H1 (cell line): ENCODE measurements around the gene NUP107. TPM values are rescaled to one million over a fixed set of nuclear protein-coding genes. Genes with fewer than 3 reads are reported as not detected.
A peak's percentile ranks its signal among the peaks of the same experiment; 100 is the strongest.

Source experiments
- CTCF ChIA-PET: fragments of 300-600 bp; sonication (Branson Sonifier 250); formaldehyde crosslinking; loops from one replicate; lab custom pipeline; 2021; ENCODE audit not compliant: partially characterized antibody; lab: Charles Lee
- POLR2A ChIA-PET: fragments of 300-600 bp; sonication (Branson Sonifier 250); formaldehyde crosslinking; loops from one replicate; lab custom pipeline; 2021; ENCODE audit warnings: inconsistent platforms; ENCODE audit not compliant: partially characterized antibody; lab: Charles Lee
- DNase-seq, 2 experiments: peaks; one replicate each; pipeline versions ENCODE4 v3.0.0 to v3.0.0-alpha.2; 2010 to 2022; ENCODE audit warnings: low spot score in 2 of 2, low read depth in 1 of 2, mixed read lengths in 1 of 2
- FAIRE-seq: peaks from 2 replicates; lab custom pipeline; 2011; peaks lifted over from hg19 to GRCh38; lab: Jason Lieb, UNC
- H2AFZ ChIP-seq: 2 replicates; pipeline ENCODE4 v1.8.1; 2012; ENCODE audit warnings: low read length, inconsistent platforms
- H2AK5ac ChIP-seq: 2 replicates; pipeline ENCODE4 v1.6.1; 2013; ENCODE audit warnings: low read depth, low read length
- H2BK120ac ChIP-seq: replicated peaks from 2 replicates; pipeline ENCODE3; 2013; ENCODE audit warnings: low read depth, low read length, inconsistent platforms
- H2BK12ac ChIP-seq: 2 replicates; pipeline ENCODE4 v1.6.1; 2013; ENCODE audit warnings: low read depth, low read length
- H2BK15ac ChIP-seq: 2 replicates; pipeline ENCODE4 v1.6.1; 2013; ENCODE audit warnings: low read length
- H2BK20ac ChIP-seq: 2 replicates; pipeline ENCODE4 v1.6.1; 2013; ENCODE audit warnings: low read length
- H2BK5ac ChIP-seq: 2 replicates; pipeline ENCODE4 v1.6.1; 2013; ENCODE audit warnings: low read depth, low read length
- H3K14ac ChIP-seq: 2 replicates; pipeline ENCODE4 v1.6.1; 2013; ENCODE audit warnings: inconsistent platforms; ENCODE audit not compliant: insufficient read length
- H3K18ac ChIP-seq: 2 replicates; pipeline ENCODE4 v1.6.1; 2013; ENCODE audit warnings: low read length; ENCODE audit errors: extremely low read depth
- H3K23ac ChIP-seq: 2 replicates; pipeline ENCODE4 v1.6.1; 2013; ENCODE audit warnings: inconsistent platforms; ENCODE audit not compliant: insufficient read length
- H3K23me2 ChIP-seq: 2 replicates; pipeline ENCODE4 v1.6.1; 2013; ENCODE audit warnings: low read depth, low read length
- H3K27ac ChIP-seq: 2 replicates; pipeline ENCODE4 v1.6.1; 2011; ENCODE audit warnings: low read depth, low read length, inconsistent platforms
- H3K27me3 ChIP-seq, 4 experiments: replicated peaks in 1 of 4; 1 replicate in 1 of 4; 2 replicates in 3 of 4; pipeline versions ENCODE4 v1.6.1 to v1.8.1; 2011 to 2013; ENCODE audit warnings: low read length in 3 of 4, mild to moderate bottlenecking in 3 of 4, inconsistent platforms in 2 of 4, mixed read lengths in 2 of 4, moderate library complexity in 1 of 4; ENCODE audit not compliant: control insufficient read depth in 3 of 4, insufficient read depth in 3 of 4; ENCODE audit errors: extremely low read depth in 1 of 4
- H3K36me3 ChIP-seq, 4 experiments: 2 replicates each; pipeline versions ENCODE4 v1.6.1 to v1.8.1; 2011 to 2013; ENCODE audit warnings: mild to moderate bottlenecking in 4 of 4, low read length in 3 of 4, moderate library complexity in 2 of 4, control low read depth in 1 of 4, inconsistent platforms in 1 of 4; ENCODE audit not compliant: insufficient read depth in 4 of 4, control insufficient read depth in 2 of 4
- H3K4ac ChIP-seq: replicated peaks from 2 replicates; pipeline ENCODE3; 2013; ENCODE audit warnings: low read length, low read depth, mixed read lengths, inconsistent platforms; ENCODE audit not compliant: insufficient read length
- H3K4me1 ChIP-seq, 4 experiments: replicated peaks in 1 of 4; 1 replicate in 1 of 4; 2 replicates in 3 of 4; pipeline versions ENCODE4 v1.6.1 to v1.8.1; 2011 to 2013; ENCODE audit warnings: low read length in 3 of 4, inconsistent platforms in 2 of 4, mixed read lengths in 1 of 4; ENCODE audit not compliant: insufficient read depth in 4 of 4, control insufficient read depth in 3 of 4
- H3K4me2 ChIP-seq, 2 experiments: 2 replicates each; pipeline versions ENCODE4 v1.6.1 to v1.8.1; 2011 to 2013; ENCODE audit warnings: low read depth in 2 of 2, low read length in 2 of 2, control low read depth in 1 of 2, inconsistent platforms in 1 of 2, mild to moderate bottlenecking in 1 of 2; ENCODE audit not compliant: insufficient read depth in 1 of 2
- H3K4me3 ChIP-seq, 4 experiments: fragments of 200-600, 300-600 bp in 1 of 4; sonication (generic), shearing (Covaris generic), sonication (Bioruptor Twin) in 1 of 4; 2 replicates each; pipeline versions ENCODE4 v1.5.1 to v1.8.1; 2011 to 2016; ENCODE audit warnings: low read length in 4 of 4, low read depth in 3 of 4, control low read depth in 2 of 4, inconsistent platforms in 2 of 4, mild to moderate bottlenecking in 2 of 4, mixed read lengths in 1 of 4, moderate library complexity in 1 of 4; ENCODE audit not compliant: insufficient read depth in 2 of 4; ENCODE audit errors: extremely low read depth in 1 of 4
- H3K56ac ChIP-seq: replicated peaks from 2 replicates; pipeline ENCODE3; 2013; ENCODE audit warnings: low read depth, mild to moderate bottlenecking, mixed read lengths, low read length, inconsistent platforms; ENCODE audit not compliant: insufficient read length
- H3K79me1 ChIP-seq: 2 replicates; pipeline ENCODE4 v1.6.1; 2013; ENCODE audit warnings: low read depth, low read length, control low read depth
- H3K79me2 ChIP-seq, 2 experiments: 2 replicates each; pipeline versions ENCODE4 v1.6.1 to v1.8.1; 2012 to 2013; ENCODE audit warnings: low read length in 2 of 2, mild to moderate bottlenecking in 2 of 2, inconsistent platforms in 1 of 2; ENCODE audit not compliant: insufficient read depth in 2 of 2, control insufficient read depth in 1 of 2
- H3K9ac ChIP-seq, 4 experiments: replicated peaks in 1 of 4; 1 replicate in 1 of 4; 2 replicates in 3 of 4; pipeline versions ENCODE4 v1.6.1 to v1.8.1; 2011 to 2013; ENCODE audit warnings: low read depth in 3 of 4, low read length in 3 of 4, control low read depth in 2 of 4, mild to moderate bottlenecking in 2 of 4, moderate library complexity in 2 of 4, inconsistent platforms in 1 of 4; ENCODE audit errors: extremely low read depth in 1 of 4
- H3K9me3 ChIP-seq, 2 experiments: 2 replicates each; pipeline versions ENCODE4 v1.6.1 to v1.8.1; 2012 to 2013; ENCODE audit warnings: mild to moderate bottlenecking in 2 of 2, moderate library complexity in 2 of 2, control low read depth in 1 of 2, inconsistent platforms in 1 of 2, low read depth in 1 of 2, low read length in 1 of 2, mixed read lengths in 1 of 2; ENCODE audit not compliant: insufficient read depth in 2 of 2
- H4K20me1 ChIP-seq, 2 experiments: replicated peaks in 1 of 2; 2 replicates each; pipeline versions ENCODE3 to v1.8.1; 2011 to 2013; ENCODE audit warnings: inconsistent platforms in 2 of 2, low read length in 2 of 2, mild to moderate bottlenecking in 1 of 2; ENCODE audit not compliant: insufficient read depth in 2 of 2, control insufficient read depth in 1 of 2
- H4K5ac ChIP-seq: 2 replicates; pipeline ENCODE4 v1.6.1; 2013; ENCODE audit warnings: low read length, low read depth, mixed read lengths, inconsistent platforms; ENCODE audit not compliant: insufficient read length
- H4K8ac ChIP-seq: 2 replicates; pipeline ENCODE4 v1.8.0; 2013; ENCODE audit warnings: mild to moderate bottlenecking, moderate library complexity, low read length, inconsistent platforms; ENCODE audit not compliant: insufficient read depth; ENCODE audit errors: extremely low read depth
- H4K91ac ChIP-seq: replicated peaks from 2 replicates; pipeline ENCODE3; 2013; ENCODE audit warnings: low read length, mixed read lengths, inconsistent platforms; ENCODE audit not compliant: insufficient read length
- BRCA1 ChIP-seq: IDR thresholded peaks from 2 replicates; pipeline ENCODE4 v1.6.1; 2012; ENCODE audit warnings: low read depth, low read length, improper control_type of control experiment
- CBX5 ChIP-seq: fragments of 300-800, 300-1000 bp; sonication (generic); IDR thresholded peaks from 2 replicates; pipeline ENCODE4 v1.7.1; 2016; ENCODE audit warnings: antibody characterized with exemption, low read length, low read depth
- CTCF ChIP-seq, 3 experiments: IDR thresholded peaks; 1 replicate in 2 of 3; 2 replicates in 1 of 3; pipeline versions ENCODE4 v1.5.1 to v1.6.1; 2011; ENCODE audit warnings: low read length in 3 of 3, mild to moderate bottlenecking in 3 of 3, inconsistent platforms in 2 of 3, low read depth in 1 of 3, moderate library complexity in 1 of 3; ENCODE audit not compliant: insufficient read depth in 1 of 3; ENCODE audit errors: control extremely low read depth in 1 of 3
- GTF2F1 ChIP-seq: IDR thresholded peaks from 2 replicates; pipeline ENCODE4 v1.6.1; 2012; ENCODE audit warnings: low read depth, low read length, improper control_type of control experiment, borderline replicate concordance
- SIN3A ChIP-seq, 2 experiments: IDR thresholded peaks in 1 of 2; conservative IDR thresholded peaks in 1 of 2; 2 replicates each; pipeline ENCODE4 v1.6.1; 2011 to 2012; ENCODE audit warnings: low read length in 2 of 2, improper control_type of control experiment in 1 of 2, low read depth in 1 of 2, mild to moderate bottlenecking in 1 of 2
- TAF1 ChIP-seq: IDR thresholded peaks from 2 replicates; pipeline ENCODE4 v1.6.1; 2011; ENCODE audit warnings: mild to moderate bottlenecking, low read depth, low read length
- WGBS, 2 experiments: shearing (Covaris generic) in 1 of 2; methylation state at CpG; one replicate each; pipeline versions ENCODE4 v1.1.6 to v1.1.7; 2013 to 2015; ENCODE audit warnings: low lambda C conversion rate in 2 of 2, mixed read lengths in 2 of 2, inconsistent platforms in 1 of 2, low coverage in 1 of 2, missing lambda C conversion rate in 1 of 2; ENCODE audit not compliant: insufficient replicate concordance in 2 of 2, insufficient coverage in 1 of 2, insufficient read length in 1 of 2; ENCODE audit errors: extremely low coverage in 1 of 2, missing lambda C conversion rate in 1 of 2; 5-methylcytosine and 5-hydroxymethylcytosine counted together
- polyA plus RNA-seq, 7 experiments: library from polyadenylated mRNA; depleted of rRNA in 3 of 7; stranded (reverse) in 5 of 7; unstranded in 2 of 7; fragments of >200 nt in 5 of 7; fragments of 200-250 nt in 2 of 7; gene quantifications; 1 replicate in 5 of 7; 2 replicates in 1 of 7; 4 replicates in 1 of 7; pipeline versions ENCODE4 v1.2.1 to v1.2.3, GENCODE V29; 2011 to 2013; ENCODE audit warnings: missing spikeins in 2 of 7, mixed read lengths in 2 of 7
- total RNA-seq: library from RNA; stranded (reverse); fragmentation: NEBNext Ultra II Directional; extraction: Animal tissue kit (Norgen Biotek cat#: 25700); gene quantifications from 2 replicates; pipeline ENCODE4 v1.2.1, GENCODE V29; 2021
- TF ChIP-seq, protein P1 (sequence below): IDR thresholded peaks from 2 replicates; pipeline ENCODE4 v1.6.1; 2011; ENCODE audit warnings: low read length, improper control_type of control experiment

NUP107 gene
- total and polyA plus RNA-seq, 2 of the 8 experiments (the other 6 are each of a cell fraction or from before 2014, with no cell fraction given), result 46.1 to 141 TPM

DNA sequence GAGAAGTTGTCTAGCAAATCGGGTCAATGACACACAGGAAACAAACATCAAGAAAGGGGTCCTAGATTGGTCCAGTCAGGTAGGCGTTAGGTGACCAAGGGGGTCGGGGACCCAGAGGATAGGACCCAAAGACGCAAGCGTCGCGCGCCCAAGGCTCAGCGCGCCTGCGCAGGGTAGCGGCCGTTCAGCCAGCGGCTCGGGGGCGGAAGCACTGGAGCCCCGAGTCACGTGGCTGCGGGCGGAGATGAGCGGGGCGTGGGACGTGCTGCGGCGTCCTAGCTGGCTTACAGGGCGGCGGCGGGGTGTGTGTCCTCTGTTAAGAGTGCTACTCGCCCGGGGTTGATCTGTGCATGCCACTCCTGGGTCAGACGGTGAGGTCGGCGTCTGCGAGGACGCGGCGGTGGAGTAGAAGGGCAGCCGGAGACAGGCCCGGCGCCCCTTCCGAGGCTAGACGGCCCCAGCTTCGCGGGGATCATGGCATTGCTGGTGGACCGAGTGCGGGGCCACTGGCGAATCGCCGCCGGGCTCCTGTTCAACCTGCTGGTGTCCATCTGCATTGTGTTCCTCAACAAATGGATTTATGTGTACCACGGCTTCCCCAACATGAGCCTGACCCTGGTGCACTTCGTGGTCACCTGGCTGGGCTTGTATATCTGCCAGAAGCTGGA, 59.3 kb downstream of the NUP107 start, which contains the start of gene SLC35E3:
SLC35E3 (plus strand) TSS at position 273 of the 668 bp plus-strand sequence; CDS start at position 475, 202 bp downstream.
- peaks cover 3% of the 10 kb centered on the region; the same call in 1 of the 2 replicates for H3K79me1 ChIP-seq
- H2BK12ac ChIP-seq, result peak within 1 kb of the TSS; percentile 33; the same call in 1 of the 2 replicates
- H3K36me3 ChIP-seq, result peaks cover 3 to 20% (median 6%) of the 10 kb centered on the region in 4 experiments; a peak in 6 of 8 replicates
- peak within 1 kb of the TSS; percentile 68 to 86 (median 84) for H3K9ac ChIP-seq
- no peaks in the 10 kb centered on the region for H3K27me3 ChIP-seq
- H3K14ac ChIP-seq, result no peak within 1 kb of the TSS
- peak within 1 kb of the TSS; percentile 78 to 90 for H3K4me2 ChIP-seq
- no peak within 1 kb of the TSS for H3K23ac ChIP-seq
- H4K91ac ChIP-seq, result peak within 1 kb of the TSS; percentile 66
- no peaks in the 10 kb centered on the region; a peak in 2 of 7 replicates for H3K4me1 ChIP-seq
- peaks cover 8% of the 10 kb centered on the region for H3K23me2 ChIP-seq
- 3% methylated on average over 52 of the region's 52 CpGs; no CpG with 5 or more reads in 1 of the 2 experiments for WGBS, 2 experiments
- DNase-seq (peak; percentile 77 to 92), FAIRE-seq (no peak)
- H3K18ac ChIP-seq, result peak within 1 kb of the TSS; percentile 94; the same call in 1 of the 2 replicates
- peak within 1 kb of the TSS; percentile 76; the same call in 1 of the 2 replicates for H2BK5ac ChIP-seq
- peak within 1 kb of the TSS; percentile 90; the same call in 1 of the 2 replicates for H4K8ac ChIP-seq
- H2AFZ ChIP-seq, result peak within 1 kb of the TSS; percentile 90
- H3K9me3 ChIP-seq, result no peaks in the 10 kb centered on the region
- ChIA-PET POLR2A (interaction anchor here (0.7 to 3.5 kb wide), 16 partner anchors 10 to 405 kb away, joined by 3 to 36 read pairs (median 4); partner anchors contain the start of gene MDM2), CTCF (interaction anchor here (0.7 kb wide), 1 partner anchor 129 kb away, joined by 4 read pairs; no protein-coding TSS in a partner anchor)
- peak within 1 kb of the TSS; percentile 72 for H4K5ac ChIP-seq
- no peak within 1 kb of the TSS for H3K4ac ChIP-seq
- H3K27ac ChIP-seq, result peak within 1 kb of the TSS; percentile 76; the same call in 1 of the 2 replicates
- H2BK15ac ChIP-seq, result 0 out of 2 replicates have a peak within 1 kb of the TSS, but pooled peaks have one; percentile 19
- no peak within 1 kb of the TSS for H2BK20ac ChIP-seq
- H3K56ac ChIP-seq, result peak within 1 kb of the TSS; percentile 35
- H4K20me1 ChIP-seq, result no peaks in the 10 kb centered on the region
- H3K79me2 ChIP-seq, result peaks cover 0 to 16% of the 10 kb centered on the region in 2 experiments; a peak in 2 of 4 replicates
- peak within 1 kb of the TSS; percentile 79 to 91 (median 86) for H3K4me3 ChIP-seq
- H2BK120ac ChIP-seq, result no peak within 1 kb of the TSS
- no peak within 1 kb of the TSS for H2AK5ac ChIP-seq
- TF ChIP-seq CTCF (IDR thresholded peaks at IDR 0.05; ENCODE audit: control extremely low read depth in 1 of 3, insufficient read depth in 1 of 3, low read depth in 1 of 3, low read length in 3 of 3), result peak in 1 of 3 experiments; percentile 3; a peak in 1 of 4 replicates
- TF ChIP-seq SIN3A (conservative IDR thresholded peaks at IDR 0.05 in 1 of 2, IDR thresholded peaks at IDR 0.05 in 1 of 2; ENCODE audit: low read depth in 1 of 2, low read length in 2 of 2), result peak in 1 of 2 experiments; percentile 42; a peak in 1 of 4 replicates
- TF ChIP-seq, protein P1, sequence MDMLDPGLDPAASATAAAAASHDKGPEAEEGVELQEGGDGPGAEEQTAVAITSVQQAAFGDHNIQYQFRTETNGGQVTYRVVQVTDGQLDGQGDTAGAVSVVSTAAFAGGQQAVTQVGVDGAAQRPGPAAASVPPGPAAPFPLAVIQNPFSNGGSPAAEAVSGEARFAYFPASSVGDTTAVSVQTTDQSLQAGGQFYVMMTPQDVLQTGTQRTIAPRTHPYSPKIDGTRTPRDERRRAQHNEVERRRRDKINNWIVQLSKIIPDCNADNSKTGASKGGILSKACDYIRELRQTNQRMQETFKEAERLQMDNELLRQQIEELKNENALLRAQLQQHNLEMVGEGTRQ, result peak; percentile 91
- TF ChIP-seq BRCA1, result no peak
- TF ChIP-seq GTF2F1, result no peak
- TF ChIP-seq CBX5, result no peak
- peak; percentile 71 for TF ChIP-seq TAF1
